ENCODE data around the gene CDC20.
A peak's percentile ranks its signal among the peaks of the same experiment; 100 is the strongest.
"Not testable (repeated sequence)": the region's sequence is repeated elsewhere in the genome, so short reads cannot be mapped to it uniquely, and the experiment has no call there.

The CDC20 gene

DNA sequence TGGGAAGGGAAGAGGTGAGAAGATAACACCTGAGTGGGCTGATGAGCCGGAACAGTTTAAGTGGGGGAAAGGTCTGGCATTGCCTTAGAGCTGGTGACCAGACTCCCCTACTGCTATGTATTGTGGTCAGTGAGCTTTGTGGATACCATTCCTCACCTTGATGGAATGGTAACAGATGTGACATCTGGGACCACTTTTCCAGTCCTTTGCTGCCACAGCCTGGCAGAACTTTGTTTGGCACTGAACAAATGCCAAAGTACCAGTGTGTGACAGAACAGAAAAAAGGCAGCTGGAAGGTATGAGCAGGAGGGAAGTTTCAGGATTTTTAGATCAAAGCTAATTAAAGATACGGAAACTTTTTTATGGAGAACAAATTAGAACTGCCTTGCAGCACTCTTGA is 24.7 kb downstream of the CDC20 start:
- DNase-seq (ENCODE audit: low read depth), result no peak

DNA sequence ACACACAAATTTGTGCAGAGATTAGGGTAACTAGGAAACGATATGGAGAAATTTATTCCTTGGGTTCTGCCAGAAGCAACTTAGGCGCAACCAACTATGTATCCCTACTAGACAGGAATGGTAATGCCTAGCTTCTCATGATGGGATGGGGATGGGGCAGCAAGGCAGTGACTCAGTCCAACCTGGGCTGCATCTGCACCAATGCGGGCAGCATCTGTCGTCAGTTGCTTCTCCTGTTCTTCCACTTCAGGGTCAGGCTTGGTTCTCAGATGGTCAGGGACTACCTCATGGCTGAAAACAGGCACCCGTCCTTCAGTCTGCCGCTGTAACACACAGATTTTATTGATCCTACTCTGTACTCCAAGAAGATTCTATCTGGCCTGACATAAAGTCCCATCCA is 27.9 kb downstream of the CDC20 start:
- no peak for DNase-seq (ENCODE audit: low read depth)

DNA sequence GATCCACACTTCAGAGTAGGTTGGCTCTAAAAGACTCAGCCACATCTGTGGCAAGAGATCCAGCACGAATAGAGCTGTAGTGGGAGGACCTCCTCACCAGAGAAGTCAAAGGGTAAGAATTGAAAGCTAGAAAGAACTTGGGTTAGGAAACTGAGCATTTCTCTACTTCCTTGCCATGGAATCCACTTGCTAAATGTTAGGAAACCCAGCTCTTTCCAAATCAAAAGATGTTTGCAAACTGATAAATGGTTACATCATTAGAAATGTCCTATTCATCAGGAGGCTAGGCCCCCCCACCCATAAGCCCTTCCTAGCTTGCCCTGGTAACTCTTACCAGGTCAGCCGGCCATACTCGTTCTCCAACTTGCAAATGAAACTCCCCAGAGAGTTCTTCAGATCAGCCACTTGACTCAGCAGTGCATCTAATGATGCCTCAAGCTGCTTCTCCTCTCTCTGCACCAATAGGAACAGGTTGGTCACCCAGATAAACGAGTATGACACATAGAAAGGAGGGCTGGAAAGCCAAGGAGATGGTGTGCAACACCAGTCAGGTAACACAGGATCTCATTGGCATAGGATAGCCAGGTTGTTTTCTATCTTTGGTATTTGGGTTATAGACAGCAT is 29.3 kb downstream of the CDC20 start:
- no peak for DNase-seq (ENCODE audit: low read depth)

DNA sequence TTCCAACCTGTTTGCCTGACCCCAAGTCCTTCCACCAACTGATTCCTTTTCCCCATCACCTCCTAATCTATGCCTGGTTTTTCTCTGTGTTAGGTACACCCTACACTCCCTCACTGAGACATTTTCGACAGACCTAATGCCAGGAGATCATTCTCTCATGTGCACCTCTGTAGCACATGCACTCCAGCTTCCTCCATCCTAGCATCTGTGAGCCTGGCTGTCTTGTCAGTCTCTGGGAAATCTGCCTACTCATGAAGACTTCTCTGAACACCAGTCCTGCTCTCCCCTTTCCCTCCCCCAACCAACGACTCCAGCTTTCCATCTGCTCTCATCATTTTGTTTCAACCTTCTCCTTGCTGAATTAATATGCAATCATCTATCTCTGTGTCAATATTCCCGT is 29.8 kb downstream of the CDC20 start:
- no peak for DNase-seq (ENCODE audit: low read depth)

DNA sequence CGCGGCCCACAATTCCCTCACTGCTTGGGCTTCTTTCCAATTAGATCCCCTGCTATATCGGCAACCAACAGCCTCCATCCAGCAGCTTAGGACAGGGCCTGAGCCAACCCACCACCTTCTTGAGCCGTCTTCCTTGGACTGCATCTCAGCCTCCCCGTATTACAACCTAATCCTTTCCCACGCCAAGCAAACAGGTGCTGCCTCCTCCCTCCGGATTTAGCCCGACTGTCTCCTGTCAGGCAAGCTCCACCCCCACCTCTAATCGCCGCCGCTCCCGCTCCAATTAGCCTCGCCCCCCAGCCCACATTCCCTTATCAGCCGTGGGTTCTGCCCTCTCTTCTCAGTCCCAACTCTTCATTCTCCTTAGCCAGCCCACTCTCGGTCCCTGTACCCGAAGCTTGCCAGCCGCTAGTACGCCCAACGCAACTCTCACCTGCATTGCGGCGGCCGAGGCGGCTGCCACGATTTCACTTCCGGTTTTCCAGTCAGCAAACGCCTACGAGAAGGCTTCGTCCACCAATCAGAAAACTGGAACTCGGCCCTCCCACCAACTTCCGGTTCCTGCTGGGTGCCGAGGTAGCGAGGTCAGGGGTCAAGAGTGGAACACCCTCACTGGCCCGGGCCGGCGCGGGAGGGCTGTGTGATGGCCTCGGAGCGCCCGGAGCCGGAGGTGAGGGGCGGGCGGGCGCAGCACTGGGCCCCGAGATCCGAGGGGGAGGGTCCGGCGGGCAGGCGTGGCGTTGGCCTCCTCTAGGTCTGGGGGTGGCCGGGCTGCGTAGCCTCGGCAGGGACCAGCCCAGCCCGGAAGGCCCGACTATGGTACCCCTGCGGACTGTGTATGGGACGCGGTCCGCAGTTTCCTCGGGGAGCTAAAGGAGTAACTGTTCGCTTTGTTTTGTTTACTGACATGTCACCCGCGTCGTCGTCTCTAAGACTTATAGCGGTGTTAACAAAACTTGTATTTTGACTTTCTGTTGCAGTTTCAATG is 30.8 kb downstream of the CDC20 start, which contains the start of the genes MED8 and SZT2:
TSS of gene MED8 (minus strand) at position 475 of the 988 bp plus-strand sequence. CDS start at position 439, 36 bp downstream.
TSS of gene SZT2 (plus strand) at position 574 of the 988 bp plus-strand sequence. CDS start at position 644, 70 bp downstream.
- peak; percentile 83 for DNase-seq (ENCODE audit: low read depth)

DNA sequence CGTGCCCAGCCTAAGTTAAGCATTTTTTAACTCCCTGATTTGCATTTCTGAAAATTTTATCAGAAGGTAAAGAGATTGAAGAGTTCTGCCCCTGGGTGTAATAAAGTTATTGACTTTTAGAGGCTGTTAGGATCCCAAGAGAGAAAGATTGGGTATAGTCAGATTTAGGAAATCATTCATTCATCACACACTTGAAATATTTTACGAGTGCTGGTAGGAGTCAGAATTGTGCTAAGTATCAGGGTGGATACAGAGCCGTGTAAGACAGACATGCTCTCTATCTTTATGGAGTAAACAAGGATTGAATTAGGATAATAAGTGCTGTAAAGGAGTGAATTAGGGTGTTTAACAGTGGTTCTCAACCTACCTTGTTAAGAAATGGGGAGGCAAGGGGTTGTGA is 33.9 kb downstream of the CDC20 start:
- no peak for DNase-seq (ENCODE audit: low read depth)

- no peak for DNase-seq (ENCODE audit: low read depth)
These were observed 36.7 kb downstream of the CDC20 start for GRCh38 chr1:43395523-43395922.

- DNase-seq (ENCODE audit: low read depth), result no peak
These were observed 37.3 kb downstream of the CDC20 start for GRCh38 chr1:43396059-43396458.

DNA sequence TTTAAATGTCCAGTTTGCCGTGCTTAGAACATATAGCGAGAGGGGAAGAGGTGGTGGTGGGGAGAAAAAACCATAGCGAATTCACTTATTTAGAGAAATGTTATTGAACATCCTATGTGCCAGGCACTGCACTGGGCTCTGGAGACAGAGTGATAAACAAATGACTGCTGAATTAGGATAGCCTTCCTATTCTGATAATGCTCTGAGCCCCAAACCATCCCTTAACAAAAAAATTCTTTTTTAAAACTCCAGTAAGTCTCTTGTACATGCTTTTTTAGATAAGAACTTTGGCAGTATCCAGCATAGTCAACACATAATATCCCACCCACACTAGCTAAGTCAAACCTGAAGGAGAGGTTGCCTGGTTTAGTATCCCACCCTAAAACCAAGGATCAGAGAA is 39.4 kb downstream of the CDC20 start:
- DNase-seq (ENCODE audit: low read depth), result no peak

DNA sequence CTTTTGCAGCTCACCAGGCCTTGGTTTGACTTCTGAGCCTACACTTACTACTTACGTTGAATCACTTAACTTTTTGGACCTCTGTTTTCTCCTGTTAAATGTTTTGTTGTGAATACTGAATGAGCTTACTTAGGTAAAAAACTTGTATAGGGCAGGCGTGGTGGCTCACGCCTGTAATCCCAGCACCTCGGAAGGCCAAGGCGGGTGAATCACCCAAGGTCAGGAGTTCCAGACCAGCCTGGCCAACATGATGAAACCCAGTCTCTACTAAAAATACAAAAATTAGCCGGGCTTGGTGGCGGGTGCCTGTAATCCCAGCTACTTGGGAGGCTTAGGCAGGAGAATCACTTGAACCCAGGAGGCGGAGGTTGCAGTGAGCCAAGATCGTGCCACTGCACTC is 41.7 kb downstream of the CDC20 start:
- DNase-seq (ENCODE audit: low read depth), result not testable (repeated sequence)

DNA sequence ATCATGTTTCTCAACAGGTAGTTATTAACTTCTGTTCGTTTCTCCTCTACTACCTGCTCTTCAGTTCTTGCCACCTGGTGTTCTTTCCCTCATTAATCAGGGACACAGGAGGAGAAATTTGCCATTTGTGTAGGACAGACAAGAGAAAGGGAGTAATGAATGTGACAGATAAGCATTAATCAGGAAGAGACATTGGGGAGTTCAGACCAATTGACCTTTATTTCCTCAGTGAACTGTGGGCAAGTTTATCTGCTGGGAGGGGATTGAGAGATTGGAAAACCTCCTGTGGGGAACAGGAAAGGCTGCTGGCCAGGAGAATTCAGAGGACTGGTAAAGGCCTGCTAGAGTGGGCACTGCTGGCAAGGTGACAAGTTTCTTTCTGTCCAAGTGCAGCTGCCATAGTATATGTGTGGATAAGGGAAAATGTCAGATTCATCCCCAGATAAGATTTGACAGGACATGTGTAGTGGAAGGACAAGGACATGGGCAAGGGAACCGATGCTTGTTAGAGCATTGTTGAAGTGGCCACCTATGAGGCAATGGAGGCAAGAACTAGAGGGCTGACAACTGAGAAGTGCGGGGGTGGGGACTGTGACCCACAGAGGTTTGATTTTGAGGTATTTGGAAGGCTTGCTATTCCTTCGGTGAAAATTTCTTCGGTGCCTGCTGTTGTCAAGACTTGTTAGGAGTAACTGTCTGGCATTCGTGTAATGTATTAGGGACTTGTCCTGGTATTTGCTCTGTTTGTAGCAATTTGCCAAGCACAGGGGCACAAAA is 43.5 kb downstream of the CDC20 start:
- no peak for DNase-seq (ENCODE audit: low read depth)

GRCh38 chr1:43404353-43404752 is 45.6 kb downstream of the CDC20 start:
- DNase-seq (ENCODE audit: low read depth), result no peak

DNA sequence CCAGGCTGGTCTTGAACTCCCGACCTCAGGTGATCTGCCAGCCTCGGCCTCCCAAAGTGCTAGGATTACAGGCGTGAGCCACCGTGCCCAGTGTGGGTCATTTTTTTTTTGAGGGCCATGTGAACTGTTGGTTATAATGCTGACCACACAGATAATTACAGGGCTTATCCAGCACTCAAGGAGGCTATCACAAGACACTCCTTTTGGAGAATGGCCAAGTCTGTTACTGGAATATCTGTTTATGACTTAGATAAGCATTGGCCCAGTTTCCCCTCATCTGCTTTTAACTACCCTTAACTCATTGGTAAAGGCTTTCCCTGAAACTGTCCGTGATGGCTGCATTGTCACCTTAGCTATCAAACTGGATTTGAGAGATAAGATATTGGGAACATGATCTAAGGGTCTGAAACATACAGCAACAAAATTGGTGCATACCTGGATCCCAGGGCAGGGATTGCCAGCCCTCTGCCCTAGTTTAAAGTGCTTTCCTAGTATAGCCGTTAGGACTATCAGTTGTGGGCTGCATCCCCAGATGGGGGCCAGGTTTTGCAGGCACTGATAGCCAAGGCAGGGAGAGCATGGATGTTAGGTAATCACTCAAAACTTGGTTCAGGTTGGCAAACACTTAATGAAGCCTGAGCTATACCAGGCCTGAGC is 46.6 kb downstream of the CDC20 start:
- DNase-seq (ENCODE audit: low read depth), result no peak

GRCh38 chr1:43405876-43406234 is 47.1 kb downstream of the CDC20 start:
- no peak for DNase-seq (ENCODE audit: low read depth)

DNA sequence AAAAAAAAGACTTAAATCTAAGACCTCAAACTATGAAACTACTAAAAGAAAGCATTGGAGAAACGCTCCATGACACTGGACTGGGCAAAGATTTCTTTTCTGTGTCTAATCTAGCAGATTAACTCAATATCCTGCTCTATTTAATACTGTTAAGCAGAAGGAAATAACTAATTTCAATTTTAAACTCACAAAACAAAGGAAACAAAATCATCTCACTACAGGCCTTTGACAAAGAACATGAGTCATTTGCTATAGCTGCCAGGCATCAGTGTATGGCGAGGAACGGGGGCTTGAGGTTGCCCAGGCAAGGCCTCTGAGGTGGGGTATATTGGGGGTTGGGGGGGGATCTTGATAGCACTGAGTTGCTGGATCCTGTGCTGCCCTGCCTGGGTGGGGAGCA is 51.8 kb downstream of the CDC20 start:
- DNase-seq (ENCODE audit: low read depth), result no peak
